Choroid plexus epithelial cell (primary cell): ENCODE data around the gene PLXNC1.
A peak's percentile ranks its signal among the peaks of the same experiment; 100 is the strongest.

ENCODE experiments used
- DNase-seq: peaks from one replicate; pipeline ENCODE4 v3.0.0-alpha.2; 2010; ENCODE audit warnings: low read depth
- H3K4me3 ChIP-seq: 2 replicates; pipeline ENCODE4 v1.5.1; 2011; ENCODE audit warnings: low read depth, mild to moderate bottlenecking, control low read depth, low read length, moderate library complexity
- CTCF ChIP-seq: conservative IDR thresholded peaks from 2 replicates; pipeline ENCODE4 v1.5.1; 2011; ENCODE audit warnings: low read depth, mild to moderate bottlenecking, control low read depth, inconsistent platforms, low read length, moderate library complexity

PLXNC1 gene

GRCh38 chr12:94327809-94328208 lies 179.4 kb downstream of the PLXNC1 start:
- DNase-seq: peak; percentile 55
- no peak overlapping the region for H3K4me3 ChIP-seq

GRCh38 chr12:94329366-94329765 lies 181.0 kb downstream of the PLXNC1 start:
- no peak overlapping the region for H3K4me3 ChIP-seq
- peak; percentile 32 for TF ChIP-seq CTCF
- DNase-seq: peak; percentile 47

More at GRCh38 chr12:94327809-94328208, 179.4 kb downstream of the PLXNC1 start:
- no peak for TF ChIP-seq CTCF

- no peak overlapping the region for H3K4me3 ChIP-seq
- TF ChIP-seq CTCF: no peak
- DNase-seq: no peak
Observed at GRCh38 chr12:94333396-94333795, 185.0 kb downstream of the PLXNC1 start.

GRCh38 chr12:94336211-94336925 lies 188.0 kb downstream of the PLXNC1 start:
- peak; percentile 74 for DNase-seq
- TF ChIP-seq CTCF: no peak
- H3K4me3 ChIP-seq: no peak overlapping the region

GRCh38 chr12:94338006-94338794 lies 189.8 kb downstream of the PLXNC1 start:
- no peak overlapping the region for H3K4me3 ChIP-seq
- DNase-seq: no peak
- TF ChIP-seq CTCF: no peak

GRCh38 chr12:94340573-94340972 lies 192.2 kb downstream of the PLXNC1 start:
- TF ChIP-seq CTCF: no peak
- no peak for DNase-seq
- no peak overlapping the region for H3K4me3 ChIP-seq

- TF ChIP-seq CTCF: no peak
- H3K4me3 ChIP-seq: no peak overlapping the region
Observed at GRCh38 chr12:94353130-94353529, 204.8 kb downstream of the PLXNC1 start.

More at GRCh38 chr12:94353130-94353529, 204.8 kb downstream of the PLXNC1 start:
- DNase-seq: no peak
